Stimulated activated naive CD8-positive, alpha-beta T cell treated with anti-CD3 and anti-CD28 coated beads, Interleukin-15, amount 100 ng/mL, for 72 hours (primary cell): Measurements from ENCODE around the gene TMEM89.

ENCODE experiments used
- ATAC-seq: fragments of 150-1000 bp; cut with Tn5 transposase; 2 replicates; pipeline ENCODE4 v1.10.0; 2021; ENCODE audit warnings: mild to moderate bottlenecking, moderate library complexity
- DNase-seq, 2 donors: peaks; one replicate each; pipeline ENCODE4 v3.0.0; 2021 to 2022
- H3K27ac Mint-ChIP-seq, 2 donors: one replicate each; pipeline ENCODE4 v1.8.0; 2022; ENCODE audit warnings: mild to moderate bottlenecking in 2 of 2, mixed read lengths in 2 of 2, moderate library complexity in 2 of 2
- H3K27me3 Mint-ChIP-seq: one replicate; pipeline ENCODE4 v1.8.0; 2022; ENCODE audit warnings: mixed read lengths
- H3K4me1 Mint-ChIP-seq: one replicate; pipeline ENCODE4 v1.8.0; 2022; ENCODE audit warnings: mild to moderate bottlenecking, mixed read lengths
- H3K4me3 Mint-ChIP-seq, 2 donors: one replicate each; pipeline ENCODE4 v1.8.0; 2022; ENCODE audit warnings: mild to moderate bottlenecking in 2 of 2, mixed read lengths in 2 of 2, moderate library complexity in 1 of 2
- H3K9me3 Mint-ChIP-seq, 2 donors: one replicate each; pipeline ENCODE4 v1.8.0; 2022; ENCODE audit warnings: mixed read lengths in 2 of 2

TMEM89 gene

GRCh38 chr3:48651771-48652170 lies 30.2 kb upstream of the TMEM89 start:
- no peak overlapping the region for H3K4me3 Mint-ChIP-seq
- peaks cover 23% of the 10 kb centered on the region for H3K4me1 Mint-ChIP-seq
- DNase-seq (no peak), ATAC-seq (no peak)
- H3K27me3 Mint-ChIP-seq: no peaks in the 10 kb centered on the region
- no peak overlapping the region for H3K27ac Mint-ChIP-seq
- H3K9me3 Mint-ChIP-seq: no peaks in the 10 kb centered on the region

GRCh38 chr3:48650723-48651122 lies 29.2 kb upstream of the TMEM89 start:
- ATAC-seq (no peak), DNase-seq (no peak)
- Mint-ChIP-seq H3K4me3 (no peak overlapping the region), H3K4me1 (peaks cover 17% of the 10 kb centered on the region), H3K27me3 (no peaks in the 10 kb centered on the region), H3K27ac (no peak overlapping the region), H3K9me3 (no peaks in the 10 kb centered on the region)

- H3K4me1 Mint-ChIP-seq: no peaks in the 10 kb centered on the region
- H3K27ac Mint-ChIP-seq: peak overlapping the region in 1 of 2 donors; percentile 88
- H3K9me3 Mint-ChIP-seq: no peaks in the 10 kb centered on the region
- no peak for ATAC-seq
- no peaks in the 10 kb centered on the region for H3K27me3 Mint-ChIP-seq
- no peak overlapping the region for H3K4me3 Mint-ChIP-seq
- DNase-seq: no peak
Measured at GRCh38 chr3:48648188-48648850, 26.8 kb upstream of the TMEM89 start.

- H3K27me3 Mint-ChIP-seq: no peaks in the 10 kb centered on the region
- no peaks in the 10 kb centered on the region for H3K9me3 Mint-ChIP-seq
- no peak overlapping the region for H3K27ac Mint-ChIP-seq
- H3K4me1 Mint-ChIP-seq: no peaks in the 10 kb centered on the region
- DNase-seq (no peak), ATAC-seq (no peak)
- no peak overlapping the region for H3K4me3 Mint-ChIP-seq
Measured at GRCh38 chr3:48647714-48648113, 26.1 kb upstream of the TMEM89 start.

GRCh38 chr3:48644898-48645760 lies 23.6 kb upstream of the TMEM89 start:
- no peak overlapping the region for H3K4me3 Mint-ChIP-seq
- no peaks in the 10 kb centered on the region for H3K4me1 Mint-ChIP-seq
- no peaks in the 10 kb centered on the region for H3K27me3 Mint-ChIP-seq
- DNase-seq (no peak), ATAC-seq (no peak)
- no peak overlapping the region for H3K27ac Mint-ChIP-seq
- H3K9me3 Mint-ChIP-seq: no peaks in the 10 kb centered on the region

GRCh38 chr3:48642605-48643004 lies 21.0 kb upstream of the TMEM89 start:
- Mint-ChIP-seq H3K27me3 (no peaks in the 10 kb centered on the region), H3K4me3 (no peak overlapping the region), H3K27ac (no peak overlapping the region), H3K4me1 (peaks cover 9% of the 10 kb centered on the region), H3K9me3 (no peaks in the 10 kb centered on the region)
- DNase-seq (no peak), ATAC-seq (no peak)

- ATAC-seq (no peak), DNase-seq (no peak)
- no peaks in the 10 kb centered on the region for H3K27me3 Mint-ChIP-seq
- H3K27ac Mint-ChIP-seq: peak overlapping the region in 1 of 2 donors; percentile 75
- no peak overlapping the region for H3K4me3 Mint-ChIP-seq
- H3K9me3 Mint-ChIP-seq: no peaks in the 10 kb centered on the region
- H3K4me1 Mint-ChIP-seq: peaks cover 15% of the 10 kb centered on the region
Measured at GRCh38 chr3:48641396-48641795, 19.8 kb upstream of the TMEM89 start.

GRCh38 chr3:48639944-48640606 lies 18.5 kb upstream of the TMEM89 start:
- ATAC-seq (no peak), DNase-seq (no peak)
- no peak overlapping the region for H3K27ac Mint-ChIP-seq
- H3K9me3 Mint-ChIP-seq: no peaks in the 10 kb centered on the region
- H3K27me3 Mint-ChIP-seq: no peaks in the 10 kb centered on the region
- H3K4me3 Mint-ChIP-seq: no peak overlapping the region
- peaks cover 22% of the 10 kb centered on the region for H3K4me1 Mint-ChIP-seq

GRCh38 chr3:48637305-48637704 lies 15.7 kb upstream of the TMEM89 start:
- DNase-seq: no peak
- no peaks in the 10 kb centered on the region for H3K9me3 Mint-ChIP-seq
- H3K27ac Mint-ChIP-seq: no peak overlapping the region
- peaks cover 36% of the 10 kb centered on the region for H3K4me1 Mint-ChIP-seq
- H3K4me3 Mint-ChIP-seq: no peak overlapping the region
- no peaks in the 10 kb centered on the region for H3K27me3 Mint-ChIP-seq
- no peak for ATAC-seq

- ATAC-seq (no peak), DNase-seq (no peak)
- no peak overlapping the region for H3K27ac Mint-ChIP-seq
- H3K4me3 Mint-ChIP-seq: peak overlapping the region; percentile 95
- H3K27me3 Mint-ChIP-seq: no peaks in the 10 kb centered on the region
- no peaks in the 10 kb centered on the region for H3K9me3 Mint-ChIP-seq
- H3K4me1 Mint-ChIP-seq: peaks cover 36% of the 10 kb centered on the region
Measured at GRCh38 chr3:48636149-48636655, 14.6 kb upstream of the TMEM89 start.

- Mint-ChIP-seq H3K27me3 (no peaks in the 10 kb centered on the region), H3K4me3 (peak within 1 kb of the TSS; percentile 95), H3K4me1 (peaks cover 36% of the 10 kb centered on the region), H3K9me3 (no peaks in the 10 kb centered on the region), H3K27ac (peak within 1 kb of the TSS; percentile 94 to 97)
- DNase-seq: peak; percentile 92 to 95
- peak; percentile 96 for ATAC-seq
Measured at GRCh38 chr3:48635222-48636021, 13.9 kb upstream of the TMEM89 start, which contains the start of gene SLC26A6. SLC26A6 (minus strand) TSS chr3:48635461; CDS start chr3:48635393, 68 bp downstream.

GRCh38 chr3:48634661-48635221 lies 13.2 kb upstream of the TMEM89 start:
- ATAC-seq (peak; percentile 34), DNase-seq (peak in 1 of 2 donors; percentile 50)
- Mint-ChIP-seq H3K9me3 (no peaks in the 10 kb centered on the region), H3K27ac (peak overlapping the region in 1 of 2 donors; percentile 85), H3K4me1 (peaks cover 36% of the 10 kb centered on the region), H3K27me3 (no peaks in the 10 kb centered on the region), H3K4me3 (peak overlapping the region; percentile 95)

GRCh38 chr3:48633743-48634142 lies 12.2 kb upstream of the TMEM89 start:
- Mint-ChIP-seq H3K27me3 (no peaks in the 10 kb centered on the region), H3K4me1 (peaks cover 27% of the 10 kb centered on the region), H3K27ac (no peak overlapping the region), H3K4me3 (peak overlapping the region; percentile 95), H3K9me3 (no peaks in the 10 kb centered on the region)
- no peak for DNase-seq
- no peak for ATAC-seq

GRCh38 chr3:48633256-48633655 lies 11.7 kb upstream of the TMEM89 start:
- Mint-ChIP-seq H3K27me3 (no peaks in the 10 kb centered on the region), H3K27ac (no peak overlapping the region), H3K9me3 (no peaks in the 10 kb centered on the region), H3K4me1 (peaks cover 27% of the 10 kb centered on the region), H3K4me3 (no peak overlapping the region)
- DNase-seq (no peak), ATAC-seq (no peak)
